HG02973 (cell line): ENCODE measurements around the gene DSCAML1.

Experiments
- ATAC-seq: cut with Tn5 transposase; IDR thresholded peaks from one replicate; pipeline ENCODE4 v1.9.1; 2021; ENCODE audit warnings: moderate library complexity; ENCODE audit not compliant: unreplicated experiment

DSCAML1 gene

GRCh38 chr11:117437791-117438130, 359.3 kb downstream of the DSCAML1 start:
- no peak for ATAC-seq

GRCh38 chr11:117437041-117437790, 359.8 kb downstream of the DSCAML1 start:
- no peak for ATAC-seq

- ATAC-seq: no peak
These were observed 361.7 kb downstream of the DSCAML1 start for GRCh38 chr11:117435326-117435725.

- no peak for ATAC-seq
These were observed 362.5 kb downstream of the DSCAML1 start for GRCh38 chr11:117434481-117434880.

- ATAC-seq: no peak
These were observed 363.3 kb downstream of the DSCAML1 start for GRCh38 chr11:117433717-117434116.

- no peak for ATAC-seq
These were observed 365.6 kb downstream of the DSCAML1 start for GRCh38 chr11:117431436-117431835.

GRCh38 chr11:117430293-117430955, 366.6 kb downstream of the DSCAML1 start:
- no peak for ATAC-seq

- no peak for ATAC-seq
These were observed 368.2 kb downstream of the DSCAML1 start for GRCh38 chr11:117428856-117429229.

- ATAC-seq: no peak
These were observed 368.7 kb downstream of the DSCAML1 start for GRCh38 chr11:117428186-117428855.

GRCh38 chr11:117427356-117427874, 369.6 kb downstream of the DSCAML1 start:
- no peak for ATAC-seq

- no peak for ATAC-seq
These were observed 370.1 kb downstream of the DSCAML1 start for GRCh38 chr11:117426941-117427340.

- no peak for ATAC-seq
These were observed 370.7 kb downstream of the DSCAML1 start for GRCh38 chr11:117426297-117426685.

- no peak for ATAC-seq
These were observed 371.2 kb downstream of the DSCAML1 start for GRCh38 chr11:117425679-117426296.

- no peak for ATAC-seq
These were observed 372.2 kb downstream of the DSCAML1 start for GRCh38 chr11:117424781-117425180.

GRCh38 chr11:117423046-117423575, 373.9 kb downstream of the DSCAML1 start:
- no peak for ATAC-seq

- ATAC-seq: no peak
These were observed 375.5 kb downstream of the DSCAML1 start for GRCh38 chr11:117421476-117421875.

GRCh38 chr11:117421041-117421440, 376.0 kb downstream of the DSCAML1 start:
- no peak for ATAC-seq

- no peak for ATAC-seq
These were observed 376.4 kb downstream of the DSCAML1 start for GRCh38 chr11:117420598-117420997.

- no peak for ATAC-seq
These were observed 376.9 kb downstream of the DSCAML1 start for GRCh38 chr11:117420143-117420485.

GRCh38 chr11:117419482-117420142, 377.4 kb downstream of the DSCAML1 start:
- no peak for ATAC-seq
